HEK293T (cell line): ENCODE results near the gene CANT1.

Experiments used
- BHLHE40 ChIP-seq: fragments of 450-650 bp; IDR thresholded peaks from 2 replicates; pipeline ENCODE4 v1.6.1; 2016; ENCODE audit warnings: mild to moderate bottlenecking, moderate library complexity, borderline replicate concordance
- ELF4 ChIP-seq: fragments of 450-650 bp; IDR thresholded peaks from 2 replicates; pipeline ENCODE4 v1.6.1; 2017; ENCODE audit warnings: antibody characterized with exemption
- FOXA1 ChIP-seq: fragments of 450-650 bp; IDR thresholded peaks from 2 replicates; pipeline ENCODE4 v1.6.1; 2016; ENCODE audit warnings: mild to moderate bottlenecking
- FOXK2 ChIP-seq: fragments of 450-650 bp; IDR thresholded peaks from 2 replicates; pipeline ENCODE4 v1.6.1; 2016; ENCODE audit warnings: mild to moderate bottlenecking
- HDGF ChIP-seq: fragments of 450-650 bp; IDR thresholded peaks from 2 replicates; pipeline ENCODE4 v1.6.1; 2017; ENCODE audit warnings: antibody characterized with exemption, borderline replicate concordance
- L3MBTL2 ChIP-seq: fragments of 450-650 bp; conservative IDR thresholded peaks from 2 replicates; pipeline ENCODE4 v1.6.1; 2016; ENCODE audit warnings: mild to moderate bottlenecking
- NFRKB ChIP-seq: fragments of 450-650 bp; IDR thresholded peaks from 2 replicates; pipeline ENCODE4 v1.6.1; 2016; ENCODE audit warnings: mild to moderate bottlenecking, moderate library complexity
- PKNOX1 ChIP-seq: fragments of 450-650 bp; IDR thresholded peaks from 2 replicates; pipeline ENCODE4 v1.6.1; 2016
- SP1 ChIP-seq: fragments of 450-650 bp; IDR thresholded peaks from 2 replicates; pipeline ENCODE4 v1.6.1; 2017
- SUZ12 ChIP-seq: fragments of 450-650 bp; IDR thresholded peaks from 2 replicates; pipeline ENCODE4 v1.6.1; 2016; ENCODE audit warnings: mild to moderate bottlenecking
- ZNF384 ChIP-seq: fragments of 450-650 bp; IDR thresholded peaks from 2 replicates; pipeline ENCODE4 v1.6.1; 2016

DNA sequence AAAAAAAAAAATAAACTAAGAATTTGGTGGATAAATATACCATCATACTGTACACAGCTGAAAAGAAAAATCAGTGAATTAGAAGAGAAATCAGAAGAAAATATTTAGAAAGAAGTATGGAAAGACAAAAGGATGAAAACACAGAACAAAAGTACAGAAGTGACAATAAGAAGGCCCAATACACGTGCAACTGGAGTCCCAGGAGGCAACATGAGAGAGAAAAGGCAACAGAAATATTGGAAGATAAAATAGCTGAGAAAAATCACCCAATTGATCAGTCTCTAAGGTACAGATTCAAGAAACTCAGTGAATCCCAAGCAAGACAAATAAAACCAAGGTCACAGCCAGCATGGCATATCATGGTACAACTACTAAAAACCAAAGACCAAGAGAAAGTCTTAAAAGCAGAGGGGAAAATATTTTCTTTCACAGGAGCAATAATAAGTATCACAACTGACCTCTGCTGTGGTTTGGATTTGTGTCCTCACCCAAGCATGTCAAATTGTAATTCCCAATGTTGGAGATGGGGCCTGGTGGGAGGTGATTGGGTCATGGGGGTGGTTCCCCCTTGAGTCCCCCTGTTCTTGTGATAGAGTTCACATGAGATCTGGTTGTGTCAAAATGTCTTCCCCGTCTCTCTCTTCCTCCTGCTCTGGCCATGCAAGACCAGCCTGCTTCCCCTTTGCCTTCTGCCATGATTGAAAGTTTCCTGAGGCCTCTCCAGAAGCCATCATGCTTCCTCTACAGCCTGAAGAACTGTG, 44.8 kb upstream of the CANT1 start:
- no peak for TF ChIP-seq PKNOX1
- no peak for TF ChIP-seq ELF4
- TF ChIP-seq SUZ12: no peak
- no peak for TF ChIP-seq SP1
- TF ChIP-seq FOXA1: no peak
- no peak for TF ChIP-seq FOXK2
- no peak for TF ChIP-seq BHLHE40
- TF ChIP-seq L3MBTL2: no peak
- no peak for TF ChIP-seq HDGF
- no peak for TF ChIP-seq ZNF384
- TF ChIP-seq NFRKB: no peak
